GM19035 (cell line): ENCODE results near the gene SH3RF3.

Source experiments
- ATAC-seq: cut with Tn5 transposase; IDR thresholded peaks from one replicate; pipeline ENCODE4 v1.9.1; 2021; ENCODE audit not compliant: unreplicated experiment

The SH3RF3 gene

DNA sequence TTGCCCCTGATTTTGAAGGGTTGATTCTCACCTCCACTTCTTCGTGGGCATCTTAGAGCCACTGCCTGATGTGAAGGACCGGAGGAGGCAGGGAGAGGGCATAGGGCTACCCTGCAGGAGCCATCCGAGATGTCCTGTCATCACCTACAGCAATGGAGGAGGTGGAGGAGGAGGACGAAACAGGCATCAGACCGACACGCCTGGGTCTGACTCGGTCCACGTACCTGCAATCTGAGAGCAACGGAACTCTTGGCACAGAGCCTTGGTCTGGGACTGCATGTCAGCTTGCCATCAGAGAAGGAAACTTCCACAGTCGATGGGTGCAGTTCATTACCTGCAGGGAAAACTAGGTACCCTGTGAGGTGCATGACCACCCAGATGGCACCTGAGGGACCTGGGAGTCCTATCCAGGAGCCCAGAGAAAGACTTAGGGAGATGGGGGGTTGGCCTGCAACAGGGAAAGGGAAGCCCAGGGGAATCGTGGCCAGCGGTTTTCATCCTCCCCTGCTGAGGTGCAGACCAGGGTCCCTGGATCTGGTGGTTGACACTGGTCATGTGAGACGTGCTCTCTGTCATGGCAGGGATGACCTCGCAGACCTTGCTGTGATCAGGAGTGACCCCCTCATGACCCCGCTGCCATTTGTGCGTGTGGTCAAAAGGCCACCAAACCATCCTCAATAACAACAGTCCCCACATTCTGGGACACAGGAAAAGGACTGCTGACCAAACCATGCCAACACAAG is 293.9 kb downstream of the SH3RF3 start:
- no peak for ATAC-seq

DNA sequence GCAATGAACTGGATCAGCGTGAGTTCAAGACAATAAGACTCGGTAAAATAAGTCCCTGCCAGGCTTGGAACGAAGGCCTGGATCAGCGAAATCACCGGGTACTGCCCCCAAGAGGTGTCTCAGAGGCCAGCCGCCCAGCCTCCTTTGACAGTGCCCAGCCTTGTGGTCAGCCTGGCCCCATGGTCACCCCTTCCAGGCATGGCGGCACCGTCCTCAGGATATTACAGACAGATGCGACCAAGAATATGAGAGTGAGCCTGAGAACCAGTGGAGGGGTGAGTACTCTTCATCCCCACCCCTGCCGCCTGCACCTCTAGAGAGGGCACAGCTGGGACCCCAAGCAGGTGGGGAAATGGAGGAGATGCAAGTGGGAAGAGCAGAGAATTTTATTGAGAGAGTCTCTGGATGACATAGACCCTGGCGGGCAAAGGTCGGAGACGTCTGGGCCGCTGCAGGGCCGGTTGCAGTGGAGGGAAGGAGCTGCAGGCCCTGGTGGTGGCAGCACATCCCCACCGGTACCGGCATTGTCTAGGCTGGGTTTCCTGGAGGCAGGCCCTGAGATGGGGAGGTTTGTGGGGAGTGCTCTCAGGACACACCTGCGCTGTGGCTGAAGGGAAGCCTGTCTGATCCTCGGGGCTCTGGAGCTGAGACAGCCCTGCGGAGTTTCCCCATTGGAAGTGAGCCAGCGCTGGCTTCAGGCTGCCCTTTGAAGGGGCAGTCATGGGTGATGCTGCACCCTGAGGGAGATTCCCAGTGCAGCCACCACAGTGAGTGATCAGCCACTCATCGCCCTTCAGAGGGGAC is 294.8 kb downstream of the SH3RF3 start:
- no peak for ATAC-seq

DNA sequence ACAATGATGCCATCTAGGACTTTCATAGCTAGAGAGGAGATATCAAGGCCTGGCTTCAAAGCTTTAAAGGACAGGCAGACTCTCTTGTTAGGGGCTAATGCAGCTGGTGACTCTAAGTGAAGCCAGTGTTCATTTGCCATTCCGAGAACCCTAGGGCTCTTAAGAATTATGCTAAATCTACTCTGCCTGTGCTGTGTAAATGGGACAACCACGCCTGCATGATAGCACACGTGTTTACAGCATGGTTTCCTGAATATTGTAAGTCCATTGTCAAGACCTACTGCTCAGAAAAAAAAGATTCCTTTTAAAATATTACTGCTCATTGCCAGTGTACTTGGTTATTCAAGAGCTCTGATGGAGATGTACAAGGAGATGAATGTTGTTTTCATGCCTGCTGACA is 296.4 kb downstream of the SH3RF3 start:
- no peak for ATAC-seq

GRCh38 chr2:109427661-109428091 is 298.7 kb downstream of the SH3RF3 start:
- ATAC-seq, result no peak

- no peak for ATAC-seq
Observed at GRCh38 chr2:109428281-109428680, 299.3 kb downstream of the SH3RF3 start.

DNA sequence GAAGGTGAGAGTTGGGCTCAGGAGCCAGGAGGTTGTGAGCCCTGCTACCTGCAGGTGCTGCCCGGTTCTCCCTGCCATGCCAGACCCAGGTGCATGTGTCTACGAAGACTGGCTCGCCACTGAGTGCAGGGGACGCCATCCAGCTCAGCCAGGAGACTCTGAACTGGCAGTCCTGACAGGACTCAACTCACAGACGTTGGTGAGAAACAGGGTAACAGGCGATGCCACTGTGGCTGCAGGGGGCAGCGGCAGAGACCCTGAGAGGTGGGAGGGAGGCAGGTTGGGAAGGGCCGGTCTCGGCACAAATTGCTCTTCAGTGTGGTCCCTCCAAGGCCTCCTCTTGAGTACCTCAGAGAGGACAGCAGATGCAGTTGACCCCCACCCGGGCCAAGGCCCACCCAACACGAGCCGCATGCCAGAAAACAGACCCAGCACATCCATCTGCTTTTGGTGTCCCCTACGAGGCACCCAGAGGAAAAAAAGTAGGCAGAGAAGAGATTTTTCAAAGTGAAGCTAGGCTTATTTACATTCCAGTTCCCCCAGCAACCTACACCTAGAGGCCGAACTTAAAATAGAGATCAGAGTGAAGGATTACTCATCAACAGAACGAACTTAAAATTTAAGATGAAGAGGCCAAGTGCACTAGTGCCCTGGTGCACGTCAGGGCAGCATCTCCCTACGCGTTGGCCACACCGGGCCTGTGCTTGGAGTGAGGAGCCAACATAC is 300.0 kb downstream of the SH3RF3 start:
- no peak for ATAC-seq

DNA sequence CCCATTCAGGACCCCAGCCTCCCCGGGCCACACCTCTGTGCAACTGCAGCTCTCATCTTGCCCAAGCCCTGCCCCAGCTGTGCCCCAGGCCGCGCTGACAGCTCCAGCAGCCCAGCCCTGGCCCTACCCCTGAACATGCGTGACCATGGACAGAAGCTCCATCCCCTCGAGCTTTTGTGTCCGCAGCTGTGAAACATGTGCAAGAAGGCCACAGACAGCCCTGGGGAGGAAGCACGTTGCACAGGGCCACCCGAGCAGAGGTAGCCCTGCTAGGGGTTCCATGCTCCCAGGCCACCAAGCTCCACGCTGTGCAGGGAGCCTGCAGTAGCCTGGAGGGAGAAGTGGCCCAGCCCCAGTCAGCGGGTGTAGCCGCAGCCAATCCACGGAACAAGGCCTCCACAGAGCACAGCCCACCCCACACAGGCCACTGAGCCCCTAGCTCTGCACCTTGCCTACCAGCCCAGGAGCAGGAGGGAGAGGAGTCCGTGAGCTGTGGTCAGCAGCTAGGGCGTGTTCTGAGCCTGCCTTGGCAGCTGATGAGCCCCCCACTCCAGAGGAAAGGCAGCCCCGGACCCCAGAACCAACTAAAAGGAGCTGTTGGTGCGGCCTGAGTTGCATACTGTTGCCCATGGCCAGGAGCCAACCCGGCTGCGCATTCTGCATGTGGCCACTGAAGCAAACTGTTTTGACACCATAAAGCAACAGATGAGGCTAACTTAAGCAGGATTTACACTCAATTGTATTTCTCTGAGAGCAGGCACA is 300.7 kb downstream of the SH3RF3 start:
- ATAC-seq, result no peak

DNA sequence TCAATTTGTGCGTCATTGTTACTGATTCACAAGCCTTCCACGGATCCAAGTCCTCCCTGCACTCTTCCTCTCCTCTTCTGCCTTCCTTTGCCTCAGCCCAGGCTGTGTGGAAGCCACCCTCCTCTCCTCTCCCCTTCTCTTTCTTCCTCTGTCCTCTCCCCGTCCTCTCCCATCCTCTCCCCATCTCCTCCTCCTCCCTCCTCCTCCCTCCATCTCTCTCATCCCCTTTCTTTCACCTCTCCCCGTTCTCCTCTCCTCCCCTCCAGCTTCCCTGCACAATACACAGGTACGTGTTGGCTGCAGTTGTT is 301.3 kb downstream of the SH3RF3 start:
- ATAC-seq, result no peak

DNA sequence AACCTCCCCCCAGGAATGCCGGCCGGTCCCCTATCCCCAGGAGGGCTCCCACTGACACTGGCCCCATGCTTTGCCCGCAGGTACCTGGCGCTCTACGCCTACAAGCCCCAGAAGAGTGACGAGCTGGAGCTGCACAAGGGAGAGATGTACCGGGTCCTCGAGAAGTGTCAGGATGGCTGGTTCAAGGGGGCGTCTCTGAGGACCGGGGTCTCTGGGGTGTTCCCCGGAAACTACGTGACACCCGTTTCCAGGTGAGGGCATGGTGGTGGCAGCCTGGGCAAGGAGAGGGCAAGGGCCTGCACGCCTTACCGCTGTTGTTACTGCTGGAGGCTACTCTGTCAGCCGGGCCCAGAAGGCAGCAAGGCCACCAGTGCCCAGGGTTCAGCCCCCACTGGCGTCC is 303.4 kb downstream of the SH3RF3 start:
- ATAC-seq, result no peak

- ATAC-seq, result no peak
Observed at GRCh38 chr2:109433486-109433885, 304.5 kb downstream of the SH3RF3 start.

GRCh38 chr2:109433926-109434325 is 304.9 kb downstream of the SH3RF3 start:
- no peak for ATAC-seq

DNA sequence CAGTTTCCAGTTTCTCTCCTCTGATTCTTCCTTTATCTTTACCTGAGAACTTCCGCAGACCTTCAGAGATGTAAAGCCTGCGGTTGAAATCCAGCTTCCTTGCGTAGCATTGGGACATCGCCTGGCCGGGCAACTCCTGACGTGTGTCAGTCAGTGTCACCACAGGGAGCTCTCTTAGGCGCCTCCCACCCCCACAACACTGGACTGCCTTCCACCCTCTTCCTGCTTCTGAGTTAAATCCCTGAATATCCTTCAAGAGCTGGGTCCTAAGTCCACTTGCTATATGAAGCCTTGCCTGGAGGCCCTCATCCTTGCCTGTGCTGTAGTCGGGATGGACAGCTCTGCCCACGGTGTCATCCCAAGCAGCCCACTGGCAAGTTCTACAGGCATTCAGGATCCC is 305.3 kb downstream of the SH3RF3 start:
- ATAC-seq, result no peak

DNA sequence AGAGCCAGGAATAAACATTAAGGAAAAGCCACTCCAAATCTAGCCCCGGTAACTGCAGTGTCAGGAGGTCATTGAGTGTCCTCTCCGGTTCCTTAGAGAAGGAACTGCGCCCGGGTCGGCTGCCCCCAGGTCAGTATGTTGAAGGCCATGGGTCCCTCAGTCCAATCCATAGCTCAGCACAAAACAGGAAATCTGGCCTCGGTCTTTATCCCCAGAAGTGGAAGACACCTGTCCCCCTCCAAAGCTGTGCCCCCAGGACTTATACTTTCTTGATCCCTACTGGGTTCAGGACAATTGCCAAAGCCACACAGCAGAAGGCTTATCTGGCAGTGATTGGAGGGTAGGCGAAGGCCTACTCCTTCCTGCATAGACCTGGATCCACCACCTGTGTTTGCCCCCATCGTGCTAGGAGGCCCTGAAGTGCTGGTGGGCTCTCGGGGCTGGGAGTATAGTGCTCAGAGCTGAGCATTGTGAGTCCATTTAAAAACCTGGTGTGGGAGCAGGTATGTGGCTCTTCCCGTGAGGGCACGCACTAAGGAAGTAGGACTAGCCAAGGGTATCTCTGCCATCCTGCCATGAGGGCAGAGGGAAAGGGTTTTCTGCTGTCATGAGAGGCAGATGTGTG is 306.2 kb downstream of the SH3RF3 start:
- no peak for ATAC-seq

- ATAC-seq, result no peak
Observed at GRCh38 chr2:109435901-109436598, 307.0 kb downstream of the SH3RF3 start.

DNA sequence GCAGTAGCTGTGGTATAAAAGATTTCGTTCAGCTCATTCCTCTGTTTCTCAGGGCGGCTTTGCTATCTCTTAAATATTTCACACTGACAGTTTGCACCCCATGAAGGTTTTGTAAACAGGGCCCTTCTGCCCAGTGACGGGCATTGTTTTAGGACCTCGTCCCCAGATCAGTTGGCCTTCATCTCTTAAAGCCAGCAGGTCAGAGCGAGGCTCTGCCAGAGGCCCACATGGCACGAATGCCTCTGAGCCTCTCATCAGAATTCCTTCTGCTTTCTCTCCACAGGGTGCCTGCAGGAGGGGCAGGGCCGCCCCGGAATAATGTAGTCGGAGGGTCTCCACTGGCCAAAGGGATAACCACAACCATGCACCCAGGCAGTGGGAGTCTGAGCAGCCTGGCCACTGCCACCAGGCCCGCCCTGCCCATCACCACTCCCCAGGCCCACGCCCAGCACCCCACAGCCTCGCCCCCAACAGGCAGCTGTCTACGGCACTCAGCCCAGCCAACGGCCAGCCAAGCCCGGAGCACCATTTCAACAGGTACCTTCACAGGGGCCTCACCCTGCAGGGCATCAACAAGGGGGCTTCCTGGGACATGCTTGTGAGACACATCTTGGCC is 307.7 kb downstream of the SH3RF3 start:
- ATAC-seq, result no peak

GRCh38 chr2:109437325-109438090 is 308.5 kb downstream of the SH3RF3 start:
- no peak for ATAC-seq

GRCh38 chr2:109438146-109438545 is 309.1 kb downstream of the SH3RF3 start:
- no peak for ATAC-seq

- ATAC-seq, result no peak
Observed at GRCh38 chr2:109438773-109439389, 309.9 kb downstream of the SH3RF3 start.

GRCh38 chr2:109439390-109439786 is 310.4 kb downstream of the SH3RF3 start:
- ATAC-seq, result no peak
